ENCODE measurements around the gene CDON.
"Not testable (repeated sequence)": the region's sequence is repeated elsewhere in the genome, so short reads cannot be mapped to it uniquely, and the experiment has no call there.

The CDON gene

GRCh38 chr11:126048197-126048596 lies 14.5 kb downstream of the CDON start:
- DNase-seq (ENCODE audit: low read depth): no peak

GRCh38 chr11:126046570-126047195 lies 16.0 kb downstream of the CDON start:
- no peak for DNase-seq (ENCODE audit: low read depth)

- DNase-seq (ENCODE audit: low read depth): no peak
Observed at GRCh38 chr11:126039485-126040271, 23.0 kb downstream of the CDON start.

GRCh38 chr11:126035718-126036117 lies 26.9 kb downstream of the CDON start:
- DNase-seq (ENCODE audit: low read depth): no peak

- no peak for DNase-seq (ENCODE audit: low read depth)
Observed at GRCh38 chr11:126034933-126035425, 27.7 kb downstream of the CDON start.

GRCh38 chr11:126034039-126034932 lies 28.4 kb downstream of the CDON start:
- DNase-seq (ENCODE audit: low read depth): no peak

- DNase-seq (ENCODE audit: low read depth): no peak
Observed at GRCh38 chr11:126032375-126032774, 30.3 kb downstream of the CDON start.

- no peak for DNase-seq (ENCODE audit: low read depth)
Observed at GRCh38 chr11:126029805-126030204, 32.9 kb downstream of the CDON start.

- no peak for DNase-seq (ENCODE audit: low read depth)
Observed at GRCh38 chr11:126029237-126029636, 33.4 kb downstream of the CDON start.

- DNase-seq (ENCODE audit: low read depth): not testable (repeated sequence)
Observed at GRCh38 chr11:126028534-126028933, 34.1 kb downstream of the CDON start.

- DNase-seq (ENCODE audit: low read depth): no peak
Observed at GRCh38 chr11:126026579-126026978, 36.1 kb downstream of the CDON start.

GRCh38 chr11:126025822-126026221 lies 36.8 kb downstream of the CDON start:
- DNase-seq (ENCODE audit: low read depth): no peak

- DNase-seq (ENCODE audit: low read depth): no peak
Observed at GRCh38 chr11:126024123-126024522, 38.5 kb downstream of the CDON start.

- no peak for DNase-seq (ENCODE audit: low read depth)
Observed at GRCh38 chr11:126012852-126013251, 49.8 kb downstream of the CDON start.

- no peak for DNase-seq (ENCODE audit: low read depth)
Observed at GRCh38 chr11:126011754-126012153, 50.9 kb downstream of the CDON start.

- no peak for DNase-seq (ENCODE audit: low read depth)
Observed at GRCh38 chr11:126011265-126011664, 51.4 kb downstream of the CDON start.

GRCh38 chr11:126008956-126009355 lies 53.7 kb downstream of the CDON start:
- no peak for DNase-seq (ENCODE audit: low read depth)

- DNase-seq (ENCODE audit: low read depth): peak; percentile 9
Observed at GRCh38 chr11:126007238-126007637, 55.4 kb downstream of the CDON start.

GRCh38 chr11:126006068-126006467 lies 56.6 kb downstream of the CDON start:
- DNase-seq (ENCODE audit: low read depth): no peak

GRCh38 chr11:126002181-126002580 lies 60.5 kb downstream of the CDON start:
- no peak for DNase-seq (ENCODE audit: low read depth)

GRCh38 chr11:125999234-125999880 lies 63.3 kb downstream of the CDON start:
- DNase-seq (ENCODE audit: low read depth): peak; percentile 41

GRCh38 chr11:125998267-125998666 lies 64.4 kb downstream of the CDON start:
- no peak for DNase-seq (ENCODE audit: low read depth)

Measured in fibroblast of gingiva (primary cell).